ENCODE results near the gene MYRF. TPM values are rescaled to one million over a fixed set of nuclear protein-coding genes. Genes with fewer than 3 reads are reported as not detected.

Gene MYRF
- total RNA-seq, 1 experiment from 2014 or later = 91.4 TPM

DNA sequence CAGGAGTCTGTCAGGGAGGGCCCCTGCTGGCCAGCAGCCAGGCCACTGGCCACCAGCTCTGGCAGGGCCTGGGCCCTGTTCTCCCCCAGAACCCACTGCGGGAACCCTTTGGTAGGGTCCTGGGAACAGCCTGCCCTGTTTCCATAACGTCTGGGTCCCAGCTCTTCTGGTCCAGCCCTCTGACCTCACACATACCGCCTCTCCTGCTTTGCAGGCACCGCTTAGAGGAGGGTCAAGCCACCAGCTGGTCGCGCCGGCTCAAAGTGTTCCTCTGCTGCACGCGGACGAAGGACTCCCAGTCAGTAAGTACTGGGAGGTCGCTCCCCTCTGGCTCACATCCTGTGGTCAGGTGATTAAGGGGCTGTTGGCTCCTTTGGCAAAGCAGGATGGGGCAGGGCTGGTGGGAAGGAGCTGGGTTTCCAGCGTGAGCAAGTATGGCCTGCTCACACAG, 26.6 kb upstream of the MYRF start:
- TF ChIP-seq, protein P1, sequence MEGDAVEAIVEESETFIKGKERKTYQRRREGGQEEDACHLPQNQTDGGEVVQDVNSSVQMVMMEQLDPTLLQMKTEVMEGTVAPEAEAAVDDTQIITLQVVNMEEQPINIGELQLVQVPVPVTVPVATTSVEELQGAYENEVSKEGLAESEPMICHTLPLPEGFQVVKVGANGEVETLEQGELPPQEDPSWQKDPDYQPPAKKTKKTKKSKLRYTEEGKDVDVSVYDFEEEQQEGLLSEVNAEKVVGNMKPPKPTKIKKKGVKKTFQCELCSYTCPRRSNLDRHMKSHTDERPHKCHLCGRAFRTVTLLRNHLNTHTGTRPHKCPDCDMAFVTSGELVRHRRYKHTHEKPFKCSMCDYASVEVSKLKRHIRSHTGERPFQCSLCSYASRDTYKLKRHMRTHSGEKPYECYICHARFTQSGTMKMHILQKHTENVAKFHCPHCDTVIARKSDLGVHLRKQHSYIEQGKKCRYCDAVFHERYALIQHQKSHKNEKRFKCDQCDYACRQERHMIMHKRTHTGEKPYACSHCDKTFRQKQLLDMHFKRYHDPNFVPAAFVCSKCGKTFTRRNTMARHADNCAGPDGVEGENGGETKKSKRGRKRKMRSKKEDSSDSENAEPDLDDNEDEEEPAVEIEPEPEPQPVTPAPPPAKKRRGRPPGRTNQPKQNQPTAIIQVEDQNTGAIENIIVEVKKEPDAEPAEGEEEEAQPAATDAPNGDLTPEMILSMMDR (IDR thresholded peaks at IDR 0.05; ENCODE audit: unreplicated experiment) = no peak
- Mint-ChIP-seq H3K27ac (ENCODE audit: unreplicated experiment) (no peak overlapping the region), H3K4me3 (ENCODE audit: low read depth, unreplicated experiment) (no peak overlapping the region), H3K4me1 (ENCODE audit: low read depth, unreplicated experiment) (peaks cover 29% of the 10 kb centered on the region), H3K27me3 (ENCODE audit: unreplicated experiment) (no peaks in the 10 kb centered on the region), H3K36me3 (ENCODE audit: insufficient read depth, unreplicated experiment) (peaks cover 18% of the 10 kb centered on the region), H3K9me3 (ENCODE audit: low read depth, unreplicated experiment) (no peaks in the 10 kb centered on the region)
- no TSS peak for BruUV-seq (replicated peaks)
- DNase-seq = no peak
- CTCF ChIA-PET = no interaction called here
- intact Hi-C loops (cut with micrococcal nuclease; ENCODE audit: unreplicated experiment) = no loop called here

DNA sequence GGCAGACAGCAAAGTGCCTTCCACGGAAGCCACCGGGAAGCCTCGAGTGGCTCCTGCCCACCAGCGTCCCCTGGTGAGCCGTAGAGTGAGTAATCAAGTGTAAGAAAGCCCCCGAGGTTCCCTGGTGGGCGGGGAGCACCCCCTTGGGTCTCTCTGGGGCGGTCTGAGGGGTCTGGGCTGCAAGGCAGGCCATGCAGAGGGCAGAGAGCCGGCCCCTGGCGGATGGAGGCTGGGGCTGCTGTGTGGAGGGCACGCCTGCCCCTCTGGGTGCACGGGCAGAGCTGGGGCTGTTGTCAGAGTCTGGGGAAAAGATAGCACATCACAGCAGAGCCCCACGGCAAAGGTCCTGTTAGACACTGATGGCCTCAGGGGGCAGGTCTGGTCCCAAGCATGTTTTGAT, 25.7 kb upstream of the MYRF start:
- intact Hi-C loops (cut with micrococcal nuclease; ENCODE audit: unreplicated experiment) = no loop called here
- Mint-ChIP-seq H3K9me3 (ENCODE audit: low read depth, unreplicated experiment) (no peaks in the 10 kb centered on the region), H3K4me3 (ENCODE audit: low read depth, unreplicated experiment) (peak overlapping the region; percentile 19), H3K4me1 (ENCODE audit: low read depth, unreplicated experiment) (peaks cover 29% of the 10 kb centered on the region), H3K27ac (ENCODE audit: unreplicated experiment) (no peak overlapping the region), H3K36me3 (ENCODE audit: insufficient read depth, unreplicated experiment) (peaks cover 18% of the 10 kb centered on the region), H3K27me3 (ENCODE audit: unreplicated experiment) (no peaks in the 10 kb centered on the region)
- DNase-seq = no peak
- CTCF ChIA-PET = no interaction called here
- TF ChIP-seq, protein P1 (IDR thresholded peaks at IDR 0.05; ENCODE audit: unreplicated experiment) = no peak
- no TSS peak for BruUV-seq (replicated peaks)

DNA sequence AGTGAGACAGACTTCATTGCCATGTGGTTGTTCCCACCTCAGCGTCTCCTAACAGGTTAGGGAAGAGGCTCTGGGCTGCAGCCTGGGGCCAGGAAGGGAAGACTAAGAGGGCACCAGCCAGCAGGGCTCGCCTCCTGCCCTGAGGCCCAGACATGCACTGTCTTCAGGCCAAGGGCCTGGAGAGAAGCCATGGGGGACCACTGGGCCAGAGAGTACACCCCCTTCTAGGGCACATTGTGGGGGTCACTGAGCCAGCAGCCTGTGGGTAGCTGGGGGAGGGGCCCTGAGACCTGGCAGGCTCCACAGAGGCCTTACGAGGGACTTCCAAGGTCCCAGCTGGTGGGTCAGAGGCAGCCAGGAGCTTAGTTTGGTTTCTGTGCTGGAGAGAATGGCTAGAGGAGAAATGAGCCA, 25.0 kb upstream of the MYRF start:
- H3K27ac Mint-ChIP-seq (ENCODE audit: unreplicated experiment) = no peak overlapping the region
- no TSS peak for BruUV-seq (replicated peaks)
- no peak overlapping the region for H3K4me3 Mint-ChIP-seq (ENCODE audit: low read depth, unreplicated experiment)
- peaks cover 29% of the 10 kb centered on the region for H3K4me1 Mint-ChIP-seq (ENCODE audit: low read depth, unreplicated experiment)
- intact Hi-C loops (cut with micrococcal nuclease; ENCODE audit: unreplicated experiment) = no loop called here
- no peak for DNase-seq
- CTCF ChIA-PET = interaction anchor here (0.6 to 1.0 kb wide), 2 partner anchors 363 to 417 kb away, joined by 3 read pairs; no protein-coding TSS in a partner anchor
- H3K36me3 Mint-ChIP-seq (ENCODE audit: insufficient read depth, unreplicated experiment) = peaks cover 21% of the 10 kb centered on the region
- TF ChIP-seq, protein P1 (IDR thresholded peaks at IDR 0.05; ENCODE audit: unreplicated experiment) = no peak
- no peaks in the 10 kb centered on the region for H3K9me3 Mint-ChIP-seq (ENCODE audit: low read depth, unreplicated experiment)
- no peaks in the 10 kb centered on the region for H3K27me3 Mint-ChIP-seq (ENCODE audit: unreplicated experiment)

DNA sequence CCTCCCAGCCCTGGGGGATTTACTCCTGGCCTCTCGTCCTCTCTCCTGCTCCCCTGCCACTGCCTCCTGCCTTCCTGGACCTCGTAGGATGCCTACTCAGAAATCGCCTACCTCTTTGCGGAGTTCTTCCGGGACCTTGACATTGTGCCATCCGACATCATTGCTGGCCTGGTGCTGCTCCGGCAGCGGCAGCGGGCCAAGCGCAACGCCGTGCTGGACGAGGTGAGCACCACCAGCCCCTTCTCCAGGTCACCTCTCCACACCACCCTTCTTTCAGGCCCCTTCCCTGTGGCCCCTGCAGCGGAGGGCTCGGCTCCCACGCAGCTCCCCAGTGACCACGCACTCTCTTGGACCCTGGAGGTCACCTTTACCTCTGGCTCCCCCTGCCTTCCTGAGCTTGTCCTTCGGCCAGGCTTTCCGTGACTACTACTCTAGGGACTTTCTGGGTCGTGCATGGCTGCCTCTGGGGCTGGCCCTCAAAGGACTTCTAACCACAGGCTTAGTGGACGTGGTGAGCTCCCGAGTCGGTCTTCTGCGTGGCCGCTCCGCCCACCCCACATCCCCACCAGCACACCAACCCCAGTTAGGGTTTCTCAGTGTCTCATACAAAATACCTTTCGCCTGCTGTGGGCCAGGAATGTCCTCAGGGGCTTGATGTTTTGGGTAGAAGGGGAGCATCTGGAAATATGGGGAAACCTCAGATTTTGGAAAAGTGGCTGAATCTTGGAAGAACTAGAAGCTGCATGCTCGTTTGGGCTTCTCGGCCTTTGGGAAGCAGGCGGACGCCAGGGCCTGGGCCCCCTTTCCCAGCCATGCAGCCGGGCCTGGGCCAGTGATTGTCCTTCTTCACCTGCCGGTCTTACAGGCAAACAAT, 24.1 kb upstream of the MYRF start:
- no peaks in the 10 kb centered on the region for H3K27me3 Mint-ChIP-seq (ENCODE audit: unreplicated experiment)
- TF ChIP-seq, protein P1 (IDR thresholded peaks at IDR 0.05; ENCODE audit: unreplicated experiment) = no peak
- intact Hi-C loops (cut with micrococcal nuclease; ENCODE audit: unreplicated experiment) = no loop called here
- no peak overlapping the region for H3K4me3 Mint-ChIP-seq (ENCODE audit: low read depth, unreplicated experiment)
- BruUV-seq (replicated peaks) = no TSS peak
- no peaks in the 10 kb centered on the region for H3K9me3 Mint-ChIP-seq (ENCODE audit: low read depth, unreplicated experiment)
- CTCF ChIA-PET = interaction anchor here (0.9 to 1.5 kb wide), 3 partner anchors 31 to 418 kb away, joined by 3 read pairs; no protein-coding TSS in a partner anchor
- peak overlapping the region; percentile 42 for H3K27ac Mint-ChIP-seq (ENCODE audit: unreplicated experiment)
- no peak for DNase-seq
- peaks cover 26% of the 10 kb centered on the region for H3K36me3 Mint-ChIP-seq (ENCODE audit: insufficient read depth, unreplicated experiment)
- peaks cover 33% of the 10 kb centered on the region for H3K4me1 Mint-ChIP-seq (ENCODE audit: low read depth, unreplicated experiment)
